ENCODE data around the gene SYTL4.

DNA sequence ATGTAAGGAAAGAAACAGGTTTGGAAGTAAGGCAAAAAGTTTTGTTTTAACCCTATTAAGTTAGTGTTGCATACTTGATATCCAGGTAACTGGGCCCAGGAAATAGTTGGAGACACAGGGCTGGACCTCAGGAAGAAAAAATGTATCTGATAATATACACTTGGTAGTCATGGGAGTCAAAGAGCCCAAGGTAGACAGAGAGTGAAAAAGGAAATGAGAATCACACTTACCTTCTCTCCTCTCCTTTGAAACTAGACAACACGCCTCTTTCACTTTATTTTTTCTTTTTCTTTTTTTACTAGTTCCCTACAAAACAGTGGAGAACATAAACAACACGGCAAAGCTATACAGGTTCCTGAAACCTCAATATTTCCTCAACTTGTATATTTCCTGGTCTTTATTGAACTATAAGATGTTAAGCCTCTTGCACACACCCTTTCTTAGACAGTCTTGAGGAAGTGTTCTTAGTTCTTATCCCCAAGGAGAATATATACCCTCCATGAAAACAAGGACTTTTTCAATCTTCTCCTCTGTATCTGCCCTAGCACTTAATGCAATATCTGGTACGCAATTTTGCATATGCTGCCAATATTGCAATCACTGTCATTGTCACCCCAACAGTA lies 27.2 kb downstream of the SYTL4 start:
- TF ChIP-seq SRF (IDR thresholded peaks at IDR 0.05; ENCODE audit: low read depth, low read length) (no peak), SNAI1 (CRISPR knock-in tag; IDR thresholded peaks at IDR 0.05; ENCODE audit: borderline replicate concordance) (no peak), NCOA1 (CRISPR knock-in tag; IDR thresholded peaks at IDR 0.05) (no peak), LCORL (IDR thresholded peaks at IDR 0.05) (no peak), LCORL (CRISPR knock-in tag; IDR thresholded peaks at IDR 0.05) (no peak)

Data from HepG2 (cell line).